ENCODE data around the gene GPC1. TPM values are rescaled to one million over a fixed set of nuclear protein-coding genes. Genes with fewer than 3 reads are reported as not detected.

The GPC1 gene
- total and polyA plus RNA-seq, 10 donors, result 4.1 to 25.0 (median 15.1) TPM

- TF ChIP-seq CTCF (IDR thresholded peaks at IDR 0.05 in 8 of 11, conservative IDR thresholded peaks at IDR 0.05 in 3 of 11) (no peak), POLR2A (IDR thresholded peaks at IDR 0.05) (no peak), POLR2AphosphoS5 (IDR thresholded peaks at IDR 0.05) (no peak)
- peak; percentile 71 for DNase-seq
- 73 to 84% (median 80%) methylated on average over 10 to 15 of the region's 15 CpGs for WGBS, 5 donors
Observed at GRCh38 chr2:240412211-240412861, 23.1 kb upstream of the GPC1 start.

GRCh38 chr2:240412975-240413812, 22.3 kb upstream of the GPC1 start:
- TF ChIP-seq CTCF (IDR thresholded peaks at IDR 0.05 in 8 of 11, conservative IDR thresholded peaks at IDR 0.05 in 3 of 11) (no peak), POLR2A (IDR thresholded peaks at IDR 0.05) (no peak), POLR2AphosphoS5 (IDR thresholded peaks at IDR 0.05) (no peak)
- DNase-seq, result no peak
- 83 to 91% (median 88%) methylated on average over 18 to 26 of the region's 26 CpGs for WGBS, 5 donors
- Histone ChIP-seq H3K4me1 (no peaks in the 10 kb centered on the region), H3K36me3 (no peaks in the 10 kb centered on the region), H3K4me3 (no peak overlapping the region), H3K27me3 (replicated peaks in 1 of 7) (peaks cover 0 to 16% (median 0%) of the 10 kb centered on the region in 7 donors), H3K27ac (no peak overlapping the region), H3K9me3 (peaks cover 0 to 3% (median under 1%) of the 10 kb centered on the region in 8 donors)
- intact Hi-C loops (cut with DNase I; ENCODE audit: low total_unique reads), result no loop called here

More at GRCh38 chr2:240412211-240412861, 23.1 kb upstream of the GPC1 start:
- H3K9me3 ChIP-seq, result no peaks in the 10 kb centered on the region
- H3K27ac ChIP-seq, result no peak overlapping the region
- H3K4me1 ChIP-seq, result no peaks in the 10 kb centered on the region
- no peak overlapping the region for H3K4me3 ChIP-seq
- H3K36me3 ChIP-seq, result no peaks in the 10 kb centered on the region
- intact Hi-C loops (cut with DNase I; ENCODE audit: low total_unique reads), result no loop called here
- peaks cover 0 to 16% (median 0%) of the 10 kb centered on the region in 7 donors for H3K27me3 ChIP-seq (replicated peaks in 1 of 7)

- Histone ChIP-seq H3K36me3 (no peaks in the 10 kb centered on the region), H3K4me1 (no peaks in the 10 kb centered on the region), H3K4me3 (no peak overlapping the region), H3K27me3 (replicated peaks in 1 of 7) (peaks cover 0 to 16% (median 0%) of the 10 kb centered on the region in 7 donors), H3K9me3 (peaks cover 0 to 10% (median 7%) of the 10 kb centered on the region in 8 donors), H3K27ac (no peak overlapping the region)
- 71 to 87% (median 78%) methylated on average over 2 to 4 of the region's 4 CpGs for whole genome bisulfite sequencing, 5 donors
- DNase-seq, result no peak
- intact Hi-C loops (cut with DNase I; ENCODE audit: low total_unique reads), result no loop called here
- TF ChIP-seq POLR2AphosphoS5 (IDR thresholded peaks at IDR 0.05), result no peak
Observed at GRCh38 chr2:240413813-240414429, 21.5 kb upstream of the GPC1 start.

GRCh38 chr2:240416821-240417220, 18.6 kb upstream of the GPC1 start:
- no peaks in the 10 kb centered on the region for H3K4me1 ChIP-seq
- H3K36me3 ChIP-seq, result no peaks in the 10 kb centered on the region
- 63 to 74% (median 69%) methylated on average over 4 of the region's 4 CpGs for WGBS, 5 donors
- DNase-seq, result no peak
- intact Hi-C loops (cut with DNase I; ENCODE audit: low total_unique reads), result no loop called here
- no peak overlapping the region for H3K4me3 ChIP-seq
- H3K27me3 ChIP-seq (replicated peaks in 1 of 7), result peaks cover 0 to 27% (median 0%) of the 10 kb centered on the region in 7 donors
- H3K9me3 ChIP-seq, result peaks cover 0 to 39% (median 33%) of the 10 kb centered on the region in 8 donors
- no peak overlapping the region for H3K27ac ChIP-seq
- TF ChIP-seq CTCF (IDR thresholded peaks at IDR 0.05 in 8 of 11, conservative IDR thresholded peaks at IDR 0.05 in 3 of 11), result no peak
- no peak for TF ChIP-seq POLR2AphosphoS5 (IDR thresholded peaks at IDR 0.05)
- no peak for TF ChIP-seq POLR2A (IDR thresholded peaks at IDR 0.05)
